Smooth muscle cell of the brain vasculature (primary cell): ENCODE measurements around the gene IL31RA.

Experiments used
- DNase-seq: peaks from one replicate; pipeline ENCODE4 v3.0.0-alpha.2; 2012; ENCODE audit warnings: low read depth, low spot score

IL31RA gene

DNA sequence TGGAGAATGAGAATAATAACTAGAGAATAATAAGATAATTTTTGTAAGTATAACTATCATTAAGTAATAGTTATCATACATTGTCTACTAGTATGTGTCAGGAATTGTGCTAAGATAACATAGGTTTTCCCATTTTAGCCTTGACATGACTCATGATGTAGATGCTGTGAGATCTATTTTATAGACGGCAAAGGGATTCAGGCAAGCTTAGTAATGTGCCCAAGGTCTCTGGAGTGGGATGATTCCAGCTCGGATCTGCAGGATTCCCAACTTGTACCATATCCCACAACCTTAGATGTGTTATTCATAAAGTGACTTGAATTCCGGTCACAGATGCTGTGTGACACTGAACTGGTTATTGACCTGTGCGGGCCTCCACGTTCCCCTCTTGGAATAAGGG is 51.5 kb downstream of the IL31RA start:
- no peak for DNase-seq

DNA sequence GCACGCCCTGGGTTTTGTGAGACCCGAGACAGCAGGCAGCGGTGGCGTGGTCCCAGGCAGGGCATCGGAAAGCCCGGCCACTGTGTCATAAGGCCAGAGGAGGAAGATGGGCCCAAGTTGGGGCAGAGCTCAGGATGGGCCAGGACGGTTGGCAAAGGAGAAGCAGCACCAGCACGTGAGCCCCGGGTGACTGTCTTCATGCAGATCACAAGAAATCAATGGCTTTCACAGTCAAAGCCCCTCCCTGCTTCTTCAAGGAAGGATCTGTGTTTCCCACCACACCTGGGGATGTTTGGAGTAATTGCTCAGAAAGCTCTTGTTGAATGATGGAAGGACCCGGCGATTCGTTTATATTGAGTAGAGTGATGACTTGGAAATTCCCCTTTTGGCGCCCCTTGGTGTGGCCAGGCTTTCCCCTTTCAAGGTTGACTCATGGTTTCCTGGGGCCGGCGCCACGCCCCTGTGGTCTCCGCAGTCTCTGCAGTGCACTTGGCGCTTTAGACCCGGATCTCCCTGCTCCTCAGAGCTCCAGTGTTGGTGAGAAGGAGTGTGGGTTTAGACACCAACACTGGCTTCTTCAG is 52.1 kb downstream of the IL31RA start:
- peak; percentile 36 for DNase-seq

DNA sequence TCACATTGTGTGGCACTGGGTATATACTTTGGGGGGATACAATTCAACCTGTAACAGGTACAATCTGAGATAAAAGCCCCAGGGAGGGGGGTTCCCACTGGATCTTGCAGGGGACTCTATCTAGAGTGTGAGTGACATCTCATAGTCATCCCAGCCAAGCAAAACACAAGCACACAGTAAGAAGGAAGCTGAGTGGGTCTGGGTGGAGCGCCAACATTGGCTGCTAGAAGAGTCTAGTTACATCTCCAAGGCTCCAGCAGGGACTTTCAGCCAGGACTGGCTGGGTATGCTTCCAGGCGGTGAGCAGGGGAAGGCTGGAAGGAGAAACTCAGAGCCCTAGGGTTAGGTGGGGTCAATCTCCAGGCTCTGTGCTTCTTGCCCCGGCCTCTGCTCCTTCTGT is 53.0 kb downstream of the IL31RA start:
- DNase-seq: peak; percentile 47

DNA sequence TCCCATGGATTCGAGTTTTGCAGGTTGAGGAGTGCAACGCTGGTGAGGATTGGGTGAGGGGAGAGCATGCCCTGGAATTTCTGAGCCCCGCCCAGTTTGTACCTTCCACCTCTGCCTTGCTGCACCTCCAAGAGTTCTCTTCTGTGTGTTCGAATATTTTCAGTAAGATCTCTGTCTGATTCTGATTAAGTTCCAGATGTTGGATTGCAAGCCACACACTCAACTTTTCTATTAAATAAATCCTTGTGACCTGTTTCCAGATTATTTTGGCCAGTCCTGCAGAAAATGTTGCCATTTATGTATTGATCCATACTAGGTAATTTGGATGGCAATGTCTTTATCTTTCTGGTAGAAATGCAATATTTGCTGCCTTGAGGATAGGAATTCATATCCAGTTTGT is 54.1 kb downstream of the IL31RA start:
- DNase-seq: no peak

DNA sequence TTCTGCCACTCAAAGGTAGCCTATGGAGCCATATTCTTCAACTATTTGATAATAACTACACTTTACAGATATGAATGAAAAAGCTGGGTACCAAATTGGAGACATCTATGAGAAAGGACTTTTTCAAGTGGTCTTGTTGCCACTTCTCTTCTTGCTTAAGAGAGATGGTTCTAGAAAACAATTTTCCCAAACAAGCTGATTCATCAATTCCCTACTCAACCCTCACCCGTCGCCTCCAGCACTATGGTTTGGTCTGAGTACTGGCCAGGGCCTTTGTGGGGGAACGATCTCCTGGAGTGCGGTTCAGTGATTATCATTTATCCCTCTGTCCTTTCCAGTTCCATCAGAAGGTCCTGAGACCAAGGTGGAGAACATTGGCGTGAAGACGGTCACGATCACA is 56.8 kb downstream of the IL31RA start:
- no peak for DNase-seq

DNA sequence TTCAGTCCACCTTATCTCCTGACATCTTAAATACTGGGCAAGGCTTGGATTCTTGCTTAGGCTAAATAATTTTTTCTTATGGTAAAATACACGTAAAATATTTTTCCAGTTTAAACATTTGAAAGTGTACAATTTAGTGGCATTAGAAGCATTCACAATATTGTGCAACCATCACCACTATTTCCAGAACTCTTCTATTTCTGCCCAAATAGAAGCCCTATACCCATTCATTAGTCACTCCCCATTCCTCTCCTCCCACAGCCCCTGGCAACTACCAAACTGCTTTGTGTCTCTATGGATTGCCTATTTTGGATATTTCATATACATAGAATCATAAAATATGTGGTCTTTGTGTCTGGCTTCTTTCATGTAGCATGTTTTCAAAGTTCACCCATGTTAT is 57.6 kb downstream of the IL31RA start:
- DNase-seq: no peak

DNA sequence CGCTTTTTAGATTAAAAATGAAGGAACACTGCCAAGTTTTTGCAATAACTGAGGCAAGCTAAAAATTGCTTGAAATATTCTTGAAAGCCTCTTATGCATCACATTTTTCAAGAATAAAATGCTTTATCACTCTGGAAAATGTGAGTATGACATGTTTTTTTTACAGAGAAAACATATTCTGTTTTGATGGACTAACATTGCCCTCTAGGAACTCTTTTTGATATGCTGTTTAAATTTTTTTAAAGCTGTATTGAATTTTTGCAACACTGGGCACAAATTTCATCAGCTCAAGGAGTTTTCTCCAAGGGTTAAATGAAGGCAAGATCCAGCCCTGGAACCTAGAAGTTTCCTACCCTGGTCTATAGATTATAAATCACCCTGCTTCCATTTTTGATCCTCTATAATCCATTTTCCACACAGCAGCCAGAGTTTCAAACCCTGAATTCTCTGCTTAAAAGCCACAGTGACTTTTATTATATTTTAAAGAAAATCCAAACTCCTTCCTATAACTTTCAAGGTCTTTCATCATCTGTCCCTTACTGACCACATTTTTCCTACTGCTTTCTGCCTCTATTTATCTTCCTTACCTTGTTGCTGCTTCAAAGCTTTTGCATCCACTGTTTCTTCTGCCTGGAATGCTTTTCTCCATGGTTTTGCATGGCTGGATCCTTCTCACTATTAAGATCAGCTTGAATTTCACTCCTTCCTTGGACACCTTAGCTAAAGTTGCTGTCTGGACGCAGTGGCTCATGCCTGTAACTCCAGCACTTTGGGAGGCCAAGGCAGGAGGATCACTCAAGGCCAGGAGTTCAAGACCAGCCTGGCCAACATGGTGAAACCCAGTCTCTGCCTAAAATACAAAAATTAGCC is 60.9 kb downstream of the IL31RA start:
- DNase-seq: no peak

DNA sequence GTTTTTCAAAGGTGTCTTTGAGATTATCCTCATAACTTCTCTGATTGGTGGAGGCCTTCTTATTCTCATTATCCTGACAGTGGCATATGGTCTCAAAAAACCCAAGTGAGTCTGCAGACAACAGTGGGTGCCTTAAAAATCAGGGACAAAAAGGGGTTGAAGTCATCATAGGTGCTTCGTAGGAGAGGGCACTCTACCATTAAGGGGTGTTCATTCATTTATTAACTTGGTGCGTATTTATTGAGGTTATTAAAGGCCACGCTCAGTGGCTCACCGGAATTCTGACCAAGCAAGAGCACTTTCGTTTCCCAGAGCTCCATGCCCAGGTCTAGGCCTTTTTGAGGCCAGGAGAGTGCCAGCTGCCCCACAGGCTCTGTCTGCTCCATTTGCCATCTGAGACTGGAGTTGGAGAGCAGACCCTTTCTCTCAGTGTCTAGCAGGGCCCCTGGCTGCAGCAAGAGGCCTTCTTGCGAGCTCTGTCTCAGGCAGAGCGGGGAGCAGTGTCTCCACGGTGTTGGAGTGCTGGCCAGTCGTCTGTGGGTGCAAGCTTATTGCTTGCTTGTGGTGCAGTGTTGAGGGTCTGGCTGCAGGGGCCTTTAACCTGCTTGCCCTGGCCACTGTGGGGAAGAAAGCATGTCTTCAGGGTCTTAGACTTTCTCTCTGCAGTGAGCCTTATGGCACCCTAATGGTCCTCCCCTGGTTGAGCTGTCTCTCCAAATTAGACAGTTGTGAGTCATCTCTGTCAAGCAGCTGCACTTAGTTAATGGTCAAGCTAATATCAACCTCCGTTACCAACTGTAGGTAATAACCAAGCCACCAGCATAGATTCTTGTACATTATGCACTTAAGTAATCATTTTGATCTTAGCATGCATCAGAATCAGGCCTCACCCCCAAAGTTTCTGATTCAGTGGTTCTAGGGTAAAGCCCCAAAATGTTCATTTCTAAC is 62.6 kb downstream of the IL31RA start:
- DNase-seq: no peak

DNA sequence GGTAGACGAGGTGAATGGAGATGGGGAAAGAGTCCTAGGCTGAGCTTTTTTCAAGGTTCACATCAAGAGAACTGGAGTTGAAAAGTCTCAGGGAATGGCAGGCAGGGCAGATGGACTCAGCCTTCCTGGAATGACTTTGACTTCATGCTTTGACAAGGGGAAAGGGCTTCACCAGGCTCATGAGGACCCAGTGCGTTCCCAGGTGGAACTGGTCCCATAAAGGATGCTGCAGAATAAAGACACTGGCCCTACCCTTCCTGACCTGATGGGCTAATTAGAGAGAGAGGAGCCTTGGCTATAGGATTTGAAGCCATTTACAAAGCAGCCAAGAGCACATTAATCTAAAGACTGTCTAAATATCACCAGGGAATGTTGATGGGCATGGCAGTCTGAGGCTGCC is 63.8 kb downstream of the IL31RA start:
- no peak for DNase-seq

DNA sequence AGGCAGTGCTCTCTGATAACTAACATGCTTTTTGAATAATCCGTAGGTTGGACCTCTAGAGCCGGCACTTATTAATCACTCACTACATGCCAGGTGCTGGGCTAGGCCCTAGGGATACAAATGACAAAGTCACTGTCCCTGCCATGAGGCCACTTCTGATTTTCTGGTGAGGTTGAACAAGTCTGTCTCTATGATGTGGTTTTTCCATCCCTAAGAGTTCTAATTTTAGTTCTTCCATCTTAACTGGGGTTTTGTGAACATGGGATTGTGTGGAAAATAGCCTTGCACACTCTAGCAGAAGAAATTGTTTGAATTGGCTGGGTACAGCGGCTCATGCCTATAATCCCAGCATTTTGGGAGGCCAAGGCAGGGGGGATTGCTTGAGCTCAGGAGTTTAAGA is 64.6 kb downstream of the IL31RA start:
- no peak for DNase-seq

DNA sequence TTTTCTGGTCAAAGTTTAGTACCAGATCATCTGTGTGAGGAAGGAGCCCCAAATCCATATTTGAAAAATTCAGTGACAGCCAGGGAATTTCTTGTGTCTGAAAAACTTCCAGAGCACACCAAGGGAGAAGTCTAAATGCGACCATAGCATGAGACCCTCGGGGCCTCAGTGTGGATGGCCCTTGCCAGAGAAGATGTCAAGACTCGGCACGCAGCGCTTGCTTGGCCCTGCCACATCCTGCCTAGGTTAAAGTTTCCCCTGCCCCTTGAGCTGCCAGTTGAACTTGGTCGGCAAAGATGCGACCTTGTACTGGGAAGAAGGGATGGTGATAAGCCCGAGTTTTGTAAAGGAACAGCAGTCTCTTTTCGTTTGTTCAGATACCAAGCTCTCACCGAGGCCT is 65.8 kb downstream of the IL31RA start:
- no peak for DNase-seq

DNA sequence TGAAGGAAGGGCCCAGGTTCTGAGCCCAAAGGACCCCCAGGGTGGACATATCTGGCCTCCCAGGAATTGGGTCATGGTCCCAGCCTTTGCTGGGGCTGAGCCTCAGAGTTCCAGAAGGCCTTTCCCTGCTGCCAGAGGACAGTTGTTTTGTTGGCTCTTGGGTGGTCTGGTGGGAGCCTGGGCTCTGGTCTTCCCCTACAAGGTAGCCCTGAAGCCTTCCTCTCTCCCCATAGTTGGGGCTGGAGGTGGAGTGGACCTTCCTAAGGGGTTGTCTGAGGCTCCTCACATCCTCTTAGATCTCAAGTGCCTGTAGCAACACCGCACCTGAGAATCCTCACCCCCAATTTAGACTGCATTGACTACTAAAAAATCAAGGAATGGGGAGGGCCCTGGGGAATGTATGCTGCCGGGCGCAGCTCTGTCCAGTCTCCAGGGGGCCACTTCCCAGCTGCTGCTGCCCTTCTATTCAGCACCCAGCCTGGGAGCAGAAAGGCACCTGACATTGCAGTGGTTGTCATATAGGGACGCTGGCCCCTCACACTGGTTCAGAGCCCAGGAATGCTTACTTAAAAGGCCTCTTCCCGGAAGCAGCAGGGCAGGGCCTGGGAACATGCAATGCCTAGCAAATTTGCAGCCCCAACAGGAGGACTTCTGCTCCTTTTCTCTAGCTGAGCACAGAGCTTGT is 66.4 kb downstream of the IL31RA start:
- DNase-seq: no peak

DNA sequence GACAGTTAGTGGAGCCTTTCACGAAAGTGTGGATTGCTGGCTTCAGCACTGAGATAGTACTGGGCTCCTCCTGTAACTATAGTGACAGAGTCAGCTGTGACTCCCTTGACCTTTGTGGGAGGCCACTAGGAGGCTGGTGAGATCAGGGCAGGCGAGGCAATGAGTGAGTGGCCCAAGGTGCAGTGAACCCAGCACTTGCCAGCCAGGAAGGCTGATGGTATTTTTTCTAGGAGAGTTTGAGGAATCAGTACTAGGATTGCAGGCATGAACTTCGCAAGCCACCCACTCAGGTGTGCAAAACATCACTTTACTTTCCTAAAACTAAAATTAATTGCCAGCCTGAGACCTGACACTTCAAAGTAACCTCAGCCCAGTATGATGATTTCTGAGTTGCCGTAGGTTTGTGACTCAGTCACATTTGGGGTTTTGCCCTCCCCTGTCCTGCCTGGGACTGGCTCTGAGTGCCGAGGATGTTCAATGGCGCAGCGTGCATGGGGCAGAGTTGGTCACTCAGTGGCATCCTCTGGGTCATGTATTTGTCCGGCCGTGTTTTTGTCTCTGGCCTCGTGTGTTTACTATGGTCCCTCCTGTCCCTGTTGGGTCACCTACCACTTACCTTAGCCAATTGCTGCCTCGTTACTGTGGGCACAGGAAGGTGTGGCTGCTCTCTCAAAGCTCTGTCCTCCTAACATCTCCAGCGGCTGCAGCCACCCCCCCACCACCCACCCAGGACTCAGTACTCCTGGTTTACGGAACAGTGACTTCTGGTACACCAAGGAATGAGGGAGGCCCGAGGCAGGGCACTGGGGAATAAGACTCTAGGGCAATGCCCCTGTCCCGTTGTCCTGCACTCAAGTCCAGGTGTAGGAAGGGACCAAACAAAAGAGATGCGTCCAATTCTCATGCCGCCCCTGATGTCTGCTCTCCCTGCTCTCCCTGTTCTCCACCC is 67.2 kb downstream of the IL31RA start:
- DNase-seq: no peak

DNA sequence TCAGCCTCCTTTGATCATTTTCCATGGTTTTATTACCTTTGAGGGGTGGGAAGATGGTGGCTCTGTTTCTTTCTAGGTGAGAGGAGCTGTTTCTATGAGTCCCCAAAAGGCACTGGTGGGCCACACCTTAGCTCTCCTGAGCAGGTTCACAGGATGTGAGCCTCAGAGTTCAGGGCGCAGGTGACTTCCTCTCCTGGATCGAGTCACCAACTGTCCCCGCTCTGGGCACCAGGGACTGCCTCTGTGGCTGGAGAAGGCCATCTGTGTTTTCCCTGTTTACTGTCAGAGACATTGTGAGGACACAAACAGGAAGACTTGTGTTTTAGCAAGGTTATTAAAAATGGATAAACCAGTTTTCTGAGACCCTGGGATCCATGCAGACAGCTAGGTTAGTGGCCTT is 68.5 kb downstream of the IL31RA start:
- no peak for DNase-seq

DNA sequence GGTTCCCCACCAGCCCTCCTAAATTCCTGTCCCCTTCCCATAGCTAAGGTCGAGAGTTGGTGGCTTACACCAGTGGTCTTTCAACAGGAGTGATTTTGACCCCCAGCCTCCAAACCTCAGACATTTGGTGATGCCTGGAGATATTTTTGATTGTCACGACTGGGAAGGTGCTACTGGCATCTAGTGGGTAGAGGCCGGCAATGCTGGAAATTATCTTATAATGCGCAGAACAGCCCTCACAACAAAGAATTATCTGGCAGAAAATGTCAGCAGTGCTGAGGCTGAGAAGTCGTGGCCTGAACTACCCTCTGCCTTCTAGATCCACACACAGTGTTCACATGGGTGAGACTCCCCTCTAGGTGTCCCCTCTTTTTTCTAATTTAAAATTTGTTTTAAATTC is 69.6 kb downstream of the IL31RA start:
- no peak for DNase-seq

DNA sequence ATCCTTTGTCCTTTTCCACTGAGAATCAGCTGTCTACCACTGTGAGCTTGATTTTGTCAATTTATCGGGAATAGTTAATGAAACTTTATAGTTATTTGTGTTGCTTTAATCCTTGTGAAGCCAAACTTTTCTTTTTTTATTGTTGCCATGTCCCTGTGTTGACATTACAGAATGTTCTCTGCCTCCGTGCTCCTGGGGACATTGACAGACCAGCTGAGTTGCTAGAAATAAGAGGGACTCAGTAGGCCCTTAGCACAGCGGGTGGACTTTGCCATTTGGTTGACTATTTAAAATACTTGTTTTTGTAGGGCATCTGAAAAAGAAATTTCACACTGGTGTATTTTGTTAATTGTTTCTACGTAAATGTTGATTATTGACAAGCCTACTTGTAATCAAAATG is 70.5 kb downstream of the IL31RA start:
- no peak for DNase-seq

DNA sequence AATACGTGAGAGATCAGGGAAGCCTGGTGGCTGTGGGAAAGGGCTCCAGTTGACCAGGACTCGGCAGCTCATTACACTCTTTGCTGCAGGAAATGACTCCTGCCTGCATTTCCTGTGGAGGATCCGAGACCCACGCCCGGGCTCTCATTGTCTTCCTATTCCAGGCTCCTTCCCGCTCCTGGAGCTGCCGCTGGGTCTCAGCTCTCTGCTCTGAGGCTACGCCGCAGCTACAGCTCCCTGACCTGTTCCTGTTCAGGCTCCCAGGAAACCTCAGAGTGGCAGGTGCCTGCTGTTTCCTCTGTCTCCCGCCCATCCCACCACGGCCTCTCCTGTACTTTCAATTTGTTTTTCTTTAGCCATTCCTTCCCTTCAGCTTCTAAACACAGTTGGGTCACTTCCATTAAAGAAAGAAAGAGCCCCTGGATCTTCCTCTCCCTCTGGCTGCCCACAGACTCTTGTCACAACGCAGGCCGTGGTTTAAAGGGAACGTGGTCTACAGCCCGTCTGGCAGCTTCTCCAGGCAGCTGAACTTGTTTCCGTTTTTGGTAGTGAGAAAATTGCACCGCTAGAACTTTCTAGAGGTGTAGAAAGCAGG is 72.1 kb downstream of the IL31RA start:
- no peak for DNase-seq

DNA sequence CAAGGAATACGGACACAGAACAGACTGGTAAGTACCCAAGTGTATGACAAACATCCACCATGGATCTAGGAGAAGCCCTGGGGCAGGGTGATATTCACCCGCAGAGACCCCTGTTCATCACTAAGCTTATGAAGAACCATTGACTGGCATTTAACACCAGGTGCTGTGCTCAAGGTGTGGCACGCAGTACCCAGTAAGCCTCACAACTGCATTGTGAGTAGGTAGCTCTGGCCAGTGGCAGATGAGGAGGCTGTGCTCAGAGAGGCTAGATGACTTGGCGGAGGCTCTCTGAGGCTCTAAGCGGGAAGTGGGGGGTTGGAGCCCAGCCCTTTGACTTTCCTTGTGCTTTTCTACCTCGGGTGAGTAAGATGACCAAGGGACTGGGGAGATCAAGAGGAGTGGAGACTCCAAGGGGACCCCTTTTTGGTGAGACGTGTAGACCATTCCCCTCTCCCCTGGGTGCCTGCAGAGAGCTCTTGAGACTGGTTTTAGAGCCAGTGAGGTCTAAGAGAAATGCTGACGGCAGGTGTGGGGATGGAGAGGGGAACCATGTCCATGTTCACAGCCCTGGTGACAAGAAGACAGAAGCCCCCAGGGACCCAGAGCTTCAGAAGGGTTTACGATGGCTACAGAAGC is 72.8 kb downstream of the IL31RA start:
- DNase-seq: no peak

DNA sequence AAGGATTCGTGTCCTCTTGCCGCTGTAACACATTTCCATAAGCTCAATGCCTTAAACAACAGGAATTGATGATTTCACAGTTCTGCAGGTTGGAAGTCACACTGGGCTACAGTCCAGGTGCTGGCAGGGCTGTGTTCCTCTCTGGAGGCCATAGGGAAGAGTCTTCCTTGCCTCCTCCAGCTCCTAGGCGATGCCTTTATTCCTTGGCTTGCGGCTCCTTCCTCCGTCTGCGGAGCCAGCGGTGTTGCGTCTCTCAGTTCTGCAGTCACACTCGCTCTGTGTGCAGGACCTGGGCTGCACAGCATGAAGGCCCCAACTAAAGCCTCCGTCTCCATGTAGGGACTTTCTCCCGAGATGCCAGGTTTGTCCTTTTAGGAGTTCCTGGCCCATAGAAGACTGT is 73.6 kb downstream of the IL31RA start:
- DNase-seq: no peak

DNA sequence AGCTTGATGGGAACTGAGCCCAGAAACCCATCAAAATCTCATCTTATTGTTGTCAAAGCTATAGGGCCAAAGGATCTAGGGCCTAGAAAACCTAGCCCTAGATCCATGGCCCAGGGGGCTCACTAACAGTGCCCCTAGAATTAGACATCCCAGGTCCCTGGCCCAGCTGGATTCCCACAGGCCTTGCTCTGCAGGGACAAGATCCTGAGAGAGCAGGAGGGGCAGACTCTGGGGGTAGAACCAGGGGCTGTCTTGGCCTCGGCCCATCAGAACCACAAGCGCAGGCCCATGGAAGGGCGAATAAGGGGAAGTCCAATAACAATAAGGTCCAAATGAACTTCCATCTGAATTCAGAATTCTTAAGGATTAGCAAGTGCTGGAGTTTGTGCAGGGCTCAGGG is 74.0 kb downstream of the IL31RA start:
- DNase-seq: no peak
